ENCODE measurements around the gene OSGIN1. TPM values are rescaled to one million over a fixed set of nuclear protein-coding genes. Genes with fewer than 3 reads are reported as not detected.
"Not testable (repeated sequence)": the region's sequence is repeated elsewhere in the genome, so short reads cannot be mapped to it uniquely, and the experiment has no call there.

Gene OSGIN1
- total RNA-seq, 1 experiment from 2014 or later: 13.9 TPM

GRCh38 chr16:83946781-83947566 lies 6.1 kb upstream of the OSGIN1 start:
- CTCF ChIA-PET: interaction anchor here (0.6 kb wide), 1 partner anchor 955 kb away, joined by 5 read pairs; no protein-coding TSS in a partner anchor
- H3K36me3 Mint-ChIP-seq (ENCODE audit: insufficient read depth, unreplicated experiment): peaks cover 8% of the 10 kb centered on the region
- no peak overlapping the region for H3K4me3 Mint-ChIP-seq (ENCODE audit: low read depth, unreplicated experiment)
- TF ChIP-seq CTCF (IDR thresholded peaks at IDR 0.05; ENCODE audit: unreplicated experiment): no peak
- no TSS peak for BruUV-seq (replicated peaks)
- intact Hi-C loops (cut with micrococcal nuclease; ENCODE audit: unreplicated experiment): no loop called here
- H3K27me3 Mint-ChIP-seq (ENCODE audit: unreplicated experiment): no peaks in the 10 kb centered on the region
- H3K9me3 Mint-ChIP-seq (ENCODE audit: low read depth, unreplicated experiment): no peaks in the 10 kb centered on the region
- H3K27ac Mint-ChIP-seq (ENCODE audit: unreplicated experiment): no peak overlapping the region
- DNase-seq: no peak
- peaks cover 9% of the 10 kb centered on the region for H3K4me1 Mint-ChIP-seq (ENCODE audit: low read depth, unreplicated experiment)

- intact Hi-C loops (cut with micrococcal nuclease; ENCODE audit: unreplicated experiment): no loop called here
- BruUV-seq (replicated peaks): no TSS peak
- H3K36me3 Mint-ChIP-seq (ENCODE audit: insufficient read depth, unreplicated experiment): peaks cover 16% of the 10 kb centered on the region
- no peak overlapping the region for H3K27ac Mint-ChIP-seq (ENCODE audit: unreplicated experiment)
- no peaks in the 10 kb centered on the region for H3K9me3 Mint-ChIP-seq (ENCODE audit: low read depth, unreplicated experiment)
- no peak overlapping the region for H3K4me3 Mint-ChIP-seq (ENCODE audit: low read depth, unreplicated experiment)
- no peak for DNase-seq
- H3K4me1 Mint-ChIP-seq (ENCODE audit: low read depth, unreplicated experiment): peaks cover 6% of the 10 kb centered on the region
- no peak for TF ChIP-seq CTCF (IDR thresholded peaks at IDR 0.05; ENCODE audit: unreplicated experiment)
- CTCF ChIA-PET: no interaction called here
- no peaks in the 10 kb centered on the region for H3K27me3 Mint-ChIP-seq (ENCODE audit: unreplicated experiment)
These were observed 5.3 kb upstream of the OSGIN1 start for GRCh38 chr16:83947642-83948234.

GRCh38 chr16:83948914-83949723 lies 3.9 kb upstream of the OSGIN1 start:
- no peak for TF ChIP-seq CTCF (IDR thresholded peaks at IDR 0.05; ENCODE audit: unreplicated experiment)
- Mint-ChIP-seq H3K27me3 (ENCODE audit: unreplicated experiment) (no peaks in the 10 kb centered on the region), H3K27ac (ENCODE audit: unreplicated experiment) (no peak overlapping the region), H3K9me3 (ENCODE audit: low read depth, unreplicated experiment) (no peaks in the 10 kb centered on the region), H3K4me1 (ENCODE audit: low read depth, unreplicated experiment) (peaks cover 1% of the 10 kb centered on the region), H3K36me3 (ENCODE audit: insufficient read depth, unreplicated experiment) (peaks cover 29% of the 10 kb centered on the region), H3K4me3 (ENCODE audit: low read depth, unreplicated experiment) (no peak overlapping the region)
- intact Hi-C loops (cut with micrococcal nuclease; ENCODE audit: unreplicated experiment): no loop called here
- no peak for DNase-seq
- CTCF ChIA-PET: interaction anchor here (0.8 kb wide), 1 partner anchor 9 kb away, joined by 5 read pairs; no protein-coding TSS in a partner anchor
- no TSS peak for BruUV-seq (replicated peaks)

- no peak for DNase-seq
- no TSS peak for BruUV-seq (replicated peaks)
- no peaks in the 10 kb centered on the region for H3K9me3 Mint-ChIP-seq (ENCODE audit: low read depth, unreplicated experiment)
- H3K4me1 Mint-ChIP-seq (ENCODE audit: low read depth, unreplicated experiment): peaks cover 7% of the 10 kb centered on the region
- H3K36me3 Mint-ChIP-seq (ENCODE audit: insufficient read depth, unreplicated experiment): peaks cover 35% of the 10 kb centered on the region
- CTCF ChIA-PET: no interaction called here
- no peak overlapping the region for H3K27ac Mint-ChIP-seq (ENCODE audit: unreplicated experiment)
- intact Hi-C loops (cut with micrococcal nuclease; ENCODE audit: unreplicated experiment): loop anchor here (10.0 kb wide), 2 partner anchors 125 to 225 kb away; no protein-coding TSS in a partner anchor
- no peak overlapping the region for H3K4me3 Mint-ChIP-seq (ENCODE audit: low read depth, unreplicated experiment)
- TF ChIP-seq CTCF (IDR thresholded peaks at IDR 0.05; ENCODE audit: unreplicated experiment): no peak
- no peaks in the 10 kb centered on the region for H3K27me3 Mint-ChIP-seq (ENCODE audit: unreplicated experiment)
These were observed 3.4 kb upstream of the OSGIN1 start for GRCh38 chr16:83949724-83950001.

- H3K4me1 Mint-ChIP-seq (ENCODE audit: low read depth, unreplicated experiment); H3K4me3 Mint-ChIP-seq (ENCODE audit: low read depth, unreplicated experiment); BruUV-seq (replicated peaks); DNase-seq; H3K27ac Mint-ChIP-seq (ENCODE audit: unreplicated experiment); H3K27me3 Mint-ChIP-seq (ENCODE audit: unreplicated experiment); H3K9me3 Mint-ChIP-seq (ENCODE audit: low read depth, unreplicated experiment); CTCF ChIA-PET: not testable (repeated sequence)
- H3K36me3 Mint-ChIP-seq (ENCODE audit: insufficient read depth, unreplicated experiment): peaks cover 35% of the 10 kb centered on the region
- intact Hi-C loops (cut with micrococcal nuclease; ENCODE audit: unreplicated experiment): loop anchor here (10.0 kb wide), 2 partner anchors 126 to 224 kb away; no protein-coding TSS in a partner anchor
These were observed 2.1 kb upstream of the OSGIN1 start for GRCh38 chr16:83950862-83951399.
